Fibroblast of villous mesenchyme (primary cell): ENCODE data around the gene SLC47A1. TPM values are rescaled to one million over a fixed set of nuclear protein-coding genes. Genes with fewer than 3 reads are reported as not detected.

Source experiments
- DNase-seq: peaks from one replicate; pipeline ENCODE4 v3.0.0-alpha.2; 2010; ENCODE audit warnings: low read depth
- H3K4me3 ChIP-seq: 2 replicates; pipeline ENCODE4 v1.5.1; 2011; ENCODE audit warnings: low read depth, mild to moderate bottlenecking, low read length
- total RNA-seq: library from RNA; depleted of rRNA; stranded (reverse); fragments of >200 nt; gene quantifications from 2 replicates; pipeline ENCODE4 v1.2.3, GENCODE V29; 2012
- TF ChIP-seq, protein P1 (sequence below): IDR thresholded peaks from 2 replicates; pipeline ENCODE4 v1.5.1; 2012; ENCODE audit warnings: low read depth, mild to moderate bottlenecking, low read length; ENCODE audit not compliant: insufficient read depth

Gene SLC47A1
- total RNA-seq, 1 donor = 0.86 TPM

DNA sequence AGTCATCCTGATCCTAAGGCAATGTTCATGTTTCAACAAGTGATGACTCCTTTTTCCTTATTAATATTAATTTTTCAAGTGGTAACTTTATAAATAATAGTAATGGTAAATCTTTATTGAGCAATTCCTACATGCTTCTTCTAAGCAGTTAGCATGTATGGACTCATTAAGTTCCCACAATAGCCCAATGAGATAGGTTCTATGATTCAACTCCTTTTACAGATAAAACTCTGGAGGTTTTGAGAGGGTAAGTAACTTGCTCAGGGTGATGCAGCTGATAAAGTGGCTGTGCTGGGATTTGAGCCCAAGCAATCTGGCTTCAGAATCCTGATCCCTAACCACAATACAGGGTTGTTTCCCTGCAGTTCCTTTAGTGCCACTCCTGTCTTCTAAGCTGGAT is 25.3 kb downstream of the SLC47A1 start:
- no peak for DNase-seq
- no peak overlapping the region for H3K4me3 ChIP-seq
- TF ChIP-seq, protein P1, sequence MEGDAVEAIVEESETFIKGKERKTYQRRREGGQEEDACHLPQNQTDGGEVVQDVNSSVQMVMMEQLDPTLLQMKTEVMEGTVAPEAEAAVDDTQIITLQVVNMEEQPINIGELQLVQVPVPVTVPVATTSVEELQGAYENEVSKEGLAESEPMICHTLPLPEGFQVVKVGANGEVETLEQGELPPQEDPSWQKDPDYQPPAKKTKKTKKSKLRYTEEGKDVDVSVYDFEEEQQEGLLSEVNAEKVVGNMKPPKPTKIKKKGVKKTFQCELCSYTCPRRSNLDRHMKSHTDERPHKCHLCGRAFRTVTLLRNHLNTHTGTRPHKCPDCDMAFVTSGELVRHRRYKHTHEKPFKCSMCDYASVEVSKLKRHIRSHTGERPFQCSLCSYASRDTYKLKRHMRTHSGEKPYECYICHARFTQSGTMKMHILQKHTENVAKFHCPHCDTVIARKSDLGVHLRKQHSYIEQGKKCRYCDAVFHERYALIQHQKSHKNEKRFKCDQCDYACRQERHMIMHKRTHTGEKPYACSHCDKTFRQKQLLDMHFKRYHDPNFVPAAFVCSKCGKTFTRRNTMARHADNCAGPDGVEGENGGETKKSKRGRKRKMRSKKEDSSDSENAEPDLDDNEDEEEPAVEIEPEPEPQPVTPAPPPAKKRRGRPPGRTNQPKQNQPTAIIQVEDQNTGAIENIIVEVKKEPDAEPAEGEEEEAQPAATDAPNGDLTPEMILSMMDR = no peak

GRCh38 chr17:19561697-19562318 is 28.2 kb downstream of the SLC47A1 start:
- no peak overlapping the region for H3K4me3 ChIP-seq
- DNase-seq = no peak
- TF ChIP-seq, protein P1 = no peak

GRCh38 chr17:19565817-19566575 is 32.3 kb downstream of the SLC47A1 start:
- no peak for DNase-seq
- TF ChIP-seq, protein P1 = no peak
- H3K4me3 ChIP-seq = no peak overlapping the region

DNA sequence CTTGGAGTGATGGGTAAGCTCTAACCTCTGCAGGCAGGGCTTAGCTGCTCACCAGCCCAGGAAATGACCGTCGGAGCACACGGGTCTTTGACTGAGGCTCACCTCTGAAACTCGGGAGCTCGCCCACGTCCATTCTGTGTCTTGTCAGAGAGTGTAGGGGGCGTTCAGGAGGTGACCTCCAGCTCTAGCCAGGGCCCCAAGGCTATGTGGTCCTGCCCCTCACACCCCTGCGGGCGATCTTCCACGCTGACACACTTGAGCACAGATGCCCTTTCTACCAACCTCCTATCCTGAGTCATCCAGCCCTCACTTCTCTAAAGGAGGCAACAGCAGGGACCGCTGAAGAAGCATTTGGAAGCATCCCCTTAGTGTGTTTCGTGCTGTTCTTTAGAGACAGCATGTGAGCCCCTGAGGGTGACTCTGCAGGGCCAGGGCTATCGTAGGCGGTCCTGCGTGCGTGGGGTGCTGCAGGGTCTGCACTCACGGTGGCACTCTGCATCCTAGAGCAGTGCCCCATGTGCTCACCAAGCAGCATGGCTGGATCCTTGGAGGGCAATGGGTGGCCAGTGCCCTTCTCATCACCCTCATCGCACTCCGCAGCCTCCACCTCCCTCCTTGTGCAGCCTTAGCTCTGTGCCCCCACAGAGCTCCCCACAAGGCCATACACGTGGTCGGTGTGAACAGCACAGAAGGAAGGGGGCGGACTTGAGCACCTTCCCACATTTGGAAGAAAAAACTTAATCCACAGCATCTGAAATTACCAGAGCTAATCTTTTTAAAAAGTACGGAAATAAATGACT is 33.8 kb downstream of the SLC47A1 start:
- DNase-seq = no peak
- no peak overlapping the region for H3K4me3 ChIP-seq
- TF ChIP-seq, protein P1 = no peak

GRCh38 chr17:19568016-19568350 is 34.3 kb downstream of the SLC47A1 start:
- DNase-seq = no peak
- TF ChIP-seq, protein P1 = no peak
- H3K4me3 ChIP-seq = no peak overlapping the region

GRCh38 chr17:19569785-19570543 is 36.3 kb downstream of the SLC47A1 start:
- no peak overlapping the region for H3K4me3 ChIP-seq
- DNase-seq = no peak
- TF ChIP-seq, protein P1 = no peak
